H9 (cell line): Measurements from ENCODE around the gene ASPSCR1. TPM values are rescaled to one million over a fixed set of nuclear protein-coding genes. Genes with fewer than 3 reads are reported as not detected.

ENCODE experiments used
- DNase-seq: peaks from one replicate; pipeline ENCODE4 v3.0.0-alpha.2; 2017
- H2AFZ ChIP-seq: one replicate; pipeline ENCODE4 v1.6.1; 2013; ENCODE audit warnings: mild to moderate bottlenecking, low read length, control low read depth, moderate library complexity
- H2AK5ac ChIP-seq: 2 replicates; pipeline ENCODE4 v1.6.1; 2013; ENCODE audit warnings: low read length, control low read depth, mixed read lengths; ENCODE audit not compliant: insufficient read length
- H2BK120ac ChIP-seq: one replicate; pipeline ENCODE4 v1.6.1; 2013; ENCODE audit warnings: low read depth, mild to moderate bottlenecking, low read length, control low read depth, inconsistent platforms; ENCODE audit not compliant: poor library complexity, severe bottlenecking
- H2BK12ac ChIP-seq: 2 replicates; pipeline ENCODE4 v1.6.1; 2013; ENCODE audit warnings: low read length, control low read depth, mixed read lengths, low read depth; ENCODE audit not compliant: insufficient read length
- H2BK15ac ChIP-seq: 2 replicates; pipeline ENCODE4 v1.6.1; 2013; ENCODE audit warnings: low read depth, low read length, control low read depth
- H2BK20ac ChIP-seq: one replicate; pipeline ENCODE4 v1.6.1; 2013; ENCODE audit warnings: low read depth, mild to moderate bottlenecking, low read length, control low read depth, inconsistent platforms; ENCODE audit not compliant: poor library complexity, severe bottlenecking
- H2BK5ac ChIP-seq: 2 replicates; pipeline ENCODE4 v1.6.1; 2013; ENCODE audit warnings: low read length, control low read depth, mixed read lengths; ENCODE audit not compliant: insufficient read length
- H3K14ac ChIP-seq: 2 replicates; pipeline ENCODE4 v1.6.1; 2013; ENCODE audit warnings: low read length, control low read depth; ENCODE audit not compliant: insufficient read depth
- H3K18ac ChIP-seq: 2 replicates; pipeline ENCODE4 v1.6.1; 2013; ENCODE audit warnings: low read depth, mild to moderate bottlenecking, mixed read lengths, low read length, control low read depth; ENCODE audit not compliant: insufficient read length
- H3K23ac ChIP-seq: 2 replicates; pipeline ENCODE4 v1.6.1; 2013; ENCODE audit warnings: low read length, control low read depth, mixed read lengths, low read depth; ENCODE audit not compliant: insufficient read length
- H3K23me2 ChIP-seq: 2 replicates; pipeline ENCODE4 v1.6.1; 2013; ENCODE audit warnings: low read depth, mild to moderate bottlenecking, mixed read lengths, low read length, control low read depth; ENCODE audit not compliant: insufficient read length, poor library complexity, severe bottlenecking
- H3K27ac ChIP-seq: 2 replicates; pipeline ENCODE4 v1.5.1; 2013; ENCODE audit warnings: low read length, control low read depth, mixed read lengths, low read depth; ENCODE audit not compliant: insufficient read length
- H3K27me3 ChIP-seq: 2 replicates; pipeline ENCODE4 v1.6.1; 2013; ENCODE audit warnings: low read length, control low read depth, inconsistent platforms; ENCODE audit not compliant: insufficient read depth
- H3K4ac ChIP-seq: 2 replicates; pipeline ENCODE4 v1.6.1; 2013; ENCODE audit warnings: low read depth, mild to moderate bottlenecking, control low read depth, inconsistent platforms, low read length, moderate library complexity
- H3K4me1 ChIP-seq: 2 replicates; pipeline ENCODE4 v1.6.1; 2013; ENCODE audit warnings: low read length, control low read depth, inconsistent platforms; ENCODE audit not compliant: insufficient read depth
- H3K4me2 ChIP-seq: 2 replicates; pipeline ENCODE4 v1.6.1; 2013; ENCODE audit warnings: low read length, control low read depth, mixed read lengths; ENCODE audit not compliant: insufficient read length, insufficient read depth
- H3K56ac ChIP-seq: 2 replicates; pipeline ENCODE4 v1.6.1; 2013; ENCODE audit warnings: low read depth, mild to moderate bottlenecking, mixed read lengths, low read length, control low read depth; ENCODE audit not compliant: insufficient read length
- H3K79me1 ChIP-seq: 2 replicates; pipeline ENCODE4 v1.6.1; 2013; ENCODE audit warnings: low read depth, mild to moderate bottlenecking, moderate library complexity, low read length, control low read depth, inconsistent platforms; ENCODE audit not compliant: insufficient read depth, poor library complexity, severe bottlenecking
- H3K79me2 ChIP-seq: 2 replicates; pipeline ENCODE4 v1.6.1; 2013; ENCODE audit warnings: low read length, control low read depth, inconsistent platforms; ENCODE audit not compliant: insufficient read depth
- H3K9ac ChIP-seq: 2 replicates; pipeline ENCODE4 v1.6.1; 2013; ENCODE audit warnings: low read length, control low read depth, mixed read lengths; ENCODE audit not compliant: insufficient read length; ENCODE audit errors: extremely low read depth
- H3K9me3 ChIP-seq: one replicate; pipeline ENCODE4 v1.6.1; 2013; ENCODE audit warnings: low read depth, low read length, inconsistent platforms; ENCODE audit not compliant: control insufficient read depth
- H3T11ph ChIP-seq: one replicate; pipeline ENCODE4 v1.6.1; 2013; ENCODE audit warnings: mild to moderate bottlenecking, low read length, control low read depth, inconsistent platforms
- H4K20me1 ChIP-seq: one replicate; pipeline ENCODE4 v1.6.1; 2013; ENCODE audit not compliant: control insufficient read depth, insufficient read length, insufficient read depth
- H4K5ac ChIP-seq: 2 replicates; pipeline ENCODE4 v1.6.1; 2013; ENCODE audit warnings: low read depth, mild to moderate bottlenecking, mixed read lengths, low read length, control low read depth; ENCODE audit not compliant: insufficient read length
- H4K8ac ChIP-seq: replicated peaks from 2 replicates; pipeline ENCODE4 v1.6.1; 2013; ENCODE audit warnings: low read length, control low read depth, mixed read lengths, low read depth; ENCODE audit not compliant: insufficient read length
- H4K91ac ChIP-seq: 2 replicates; pipeline ENCODE4 v1.6.1; 2013; ENCODE audit warnings: low read depth, mild to moderate bottlenecking, moderate library complexity, mixed read lengths, low read length, control low read depth; ENCODE audit not compliant: insufficient read length
- H3K27ac Mint-ChIP-seq, 3 experiments: 2 replicates in 2 of 3; 3 replicates in 1 of 3; pipeline ENCODE4 v1.8.0; 2020 to 2021; ENCODE audit warnings: mixed read lengths in 3 of 3, mild to moderate bottlenecking in 1 of 3, moderate library complexity in 1 of 3
- H3K27me3 Mint-ChIP-seq: 2 replicates; pipeline ENCODE4 v1.8.0; 2021; ENCODE audit warnings: low read depth, mild to moderate bottlenecking, moderate library complexity, mixed read lengths
- H3K36me3 Mint-ChIP-seq, 3 experiments: 2 replicates in 2 of 3; 3 replicates in 1 of 3; pipeline ENCODE4 v1.8.0; 2020 to 2021; ENCODE audit warnings: low read depth in 3 of 3, mixed read lengths in 3 of 3; ENCODE audit not compliant: insufficient read depth in 1 of 3
- H3K4me1 Mint-ChIP-seq, 2 experiments: 2 replicates each; pipeline ENCODE4 v1.8.0; 2020; ENCODE audit warnings: mixed read lengths in 2 of 2
- H3K4me3 Mint-ChIP-seq, 2 experiments: 2 replicates in 1 of 2; 3 replicates in 1 of 2; pipeline ENCODE4 v1.8.0; 2020 to 2021; ENCODE audit warnings: mild to moderate bottlenecking in 2 of 2, mixed read lengths in 2 of 2, moderate library complexity in 1 of 2
- H3K9me3 Mint-ChIP-seq, 2 experiments: 2 replicates in 1 of 2; 3 replicates in 1 of 2; pipeline ENCODE4 v1.8.0; 2020; ENCODE audit warnings: mild to moderate bottlenecking in 2 of 2, mixed read lengths in 2 of 2, moderate library complexity in 1 of 2
- CTCF ChIP-seq: fragments of 200-600 bp; sonication (generic); conservative IDR thresholded peaks from 3 replicates; pipeline ENCODE4 v1.8.0; 2021; ENCODE audit warnings: antibody characterized with exemption, mild to moderate bottlenecking
- WGBS: extraction: QIAGEN DNeasy Blood & Tissue Kit; methylation state at CpG from one replicate; pipeline ENCODE4 v1.1.7; 2013; ENCODE audit warnings: missing lambda C conversion rate, low lambda C conversion rate, mixed read lengths; ENCODE audit not compliant: insufficient read length; ENCODE audit errors: extremely low coverage; 5-methylcytosine and 5-hydroxymethylcytosine counted together
- total RNA-seq: library from RNA; stranded (reverse); gene quantifications from 2 replicates; pipeline ENCODE4 v1.2.1, GENCODE V29; 2021

ASPSCR1 gene
- total RNA-seq, 1 experiment from 2014 or later, result 50.9 TPM

GRCh38 chr17:81929253-81930141 is 47.9 kb upstream of the ASPSCR1 start:
- no peak overlapping the region for H4K91ac ChIP-seq
- H3K23ac ChIP-seq, result no peak overlapping the region
- H3K9me3 ChIP-seq, result no peaks in the 10 kb centered on the region
- H3K27me3 ChIP-seq, result no peaks in the 10 kb centered on the region; the same call in 1 of the 2 replicates
- H3K27ac ChIP-seq, result no peak overlapping the region
- no peak overlapping the region for H2BK12ac ChIP-seq
- H2BK15ac ChIP-seq, result no peak overlapping the region
- H3K4me1 Mint-ChIP-seq, result peaks cover 18 to 23% of the 10 kb centered on the region in 2 experiments
- peaks cover 14% of the 10 kb centered on the region; the same call in 1 of the 2 replicates for H3K79me2 ChIP-seq
- H3T11ph ChIP-seq, result no peak overlapping the region
- peaks cover 9% of the 10 kb centered on the region for H3K23me2 ChIP-seq
- peaks cover 0 to 16% (median 15%) of the 10 kb centered on the region in 3 experiments; a peak in 6 of 7 replicates for H3K36me3 Mint-ChIP-seq
- no peak for DNase-seq
- no peaks in the 10 kb centered on the region for H3K79me1 ChIP-seq
- no peak for TF ChIP-seq CTCF
- peaks cover under 1% of the 10 kb centered on the region for H4K20me1 ChIP-seq
- H3K4me3 Mint-ChIP-seq, result peak overlapping the region; percentile 50 to 77
- no peak overlapping the region for H4K8ac ChIP-seq
- H3K14ac ChIP-seq, result no peak overlapping the region
- peaks cover 3% of the 10 kb centered on the region; the same call in 1 of the 2 replicates for H3K4me1 ChIP-seq
- no peak overlapping the region for H2AFZ ChIP-seq
- no peak overlapping the region for H3K4ac ChIP-seq
- H3K4me2 ChIP-seq, result no peak overlapping the region
- H2BK20ac ChIP-seq, result no peak overlapping the region
- no peaks in the 10 kb centered on the region for H3K9me3 Mint-ChIP-seq
- no peak overlapping the region for H3K56ac ChIP-seq
- H3K9ac ChIP-seq, result no peak overlapping the region
- no peak overlapping the region for H4K5ac ChIP-seq
- no peak overlapping the region for H2AK5ac ChIP-seq
- no CpG with 5 or more reads among the region's 31 CpGs for WGBS
- peaks cover 20% of the 10 kb centered on the region for H3K27me3 Mint-ChIP-seq
- no peak overlapping the region for H2BK120ac ChIP-seq
- H2BK5ac ChIP-seq, result no peak overlapping the region
- H3K18ac ChIP-seq, result no peak overlapping the region
- no peak overlapping the region for H3K27ac Mint-ChIP-seq
